ENCODE measurements around the gene KIAA0513.

Gene KIAA0513

DNA sequence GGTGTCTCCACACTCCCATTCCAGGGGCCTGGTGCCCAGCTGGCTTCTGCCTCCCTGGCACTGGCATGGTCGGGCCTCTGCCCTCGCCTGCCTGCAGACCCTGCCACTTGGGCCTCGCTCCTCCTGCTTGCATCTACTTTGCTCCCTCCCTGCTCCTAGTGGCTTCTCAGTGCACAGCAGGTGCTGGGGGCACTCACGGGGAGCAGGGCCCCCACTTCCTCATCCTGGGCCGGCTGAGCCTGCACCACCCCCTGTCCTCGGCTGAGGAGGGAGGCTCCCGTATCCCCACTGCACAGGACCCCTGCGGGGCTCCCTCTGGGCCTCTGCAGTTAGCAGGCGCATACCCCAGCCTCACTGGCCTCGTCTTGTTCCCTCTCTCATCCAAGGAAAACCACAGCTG lies 49.4 kb downstream of the KIAA0513 start:
- Mint-ChIP-seq H3K36me3 (ENCODE audit: insufficient read depth) (peaks cover 4% of the 10 kb centered on the region), H3K27ac (ENCODE audit: low read depth) (no peak overlapping the region), H3K4me3 (no peak overlapping the region), H3K9me3 (no peaks in the 10 kb centered on the region), H3K4me1 (no peaks in the 10 kb centered on the region), H3K27me3 (no peaks in the 10 kb centered on the region)
- DNase-seq (ENCODE audit: low spot score in 2 of 2) (no peak), ATAC-seq (replicated peaks; ENCODE audit: extremely low read depth, poor library complexity, severe bottlenecking) (no peak)

DNA sequence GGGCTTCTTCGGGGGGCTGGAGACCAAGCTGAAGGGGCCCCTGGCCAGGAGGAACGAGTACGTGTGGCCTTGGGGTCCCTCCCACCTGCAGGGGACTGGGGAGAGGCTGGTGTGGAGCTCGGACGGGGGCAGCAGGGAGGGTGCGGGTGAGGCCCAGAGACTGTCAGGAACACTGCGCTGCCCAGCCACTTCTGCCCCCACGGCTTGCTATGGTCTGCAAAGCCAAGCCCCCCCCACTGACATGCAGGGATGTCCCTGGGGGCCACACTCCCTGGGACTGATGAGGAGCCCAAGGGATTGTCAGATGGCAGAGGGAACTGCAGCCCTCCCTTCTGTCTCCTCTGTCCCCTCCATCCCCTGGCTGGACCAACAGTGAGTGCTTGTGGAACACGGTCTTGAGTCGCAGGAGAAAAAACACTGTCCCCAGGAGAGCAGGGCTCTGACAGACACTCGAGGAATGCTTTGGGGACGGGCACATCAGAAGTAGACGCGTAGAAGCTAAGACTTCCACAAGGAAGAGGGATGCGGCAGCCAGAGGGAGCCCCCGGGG lies 50.1 kb downstream of the KIAA0513 start:
- H3K36me3 Mint-ChIP-seq (ENCODE audit: insufficient read depth): peaks cover 4% of the 10 kb centered on the region
- no peaks in the 10 kb centered on the region for H3K4me1 Mint-ChIP-seq
- no peak overlapping the region for H3K27ac Mint-ChIP-seq (ENCODE audit: low read depth)
- no peaks in the 10 kb centered on the region for H3K27me3 Mint-ChIP-seq
- ATAC-seq (replicated peaks; ENCODE audit: extremely low read depth, poor library complexity, severe bottlenecking) (no peak), DNase-seq (ENCODE audit: low spot score in 2 of 2) (no peak)
- H3K9me3 Mint-ChIP-seq: no peaks in the 10 kb centered on the region
- no peak overlapping the region for H3K4me3 Mint-ChIP-seq

DNA sequence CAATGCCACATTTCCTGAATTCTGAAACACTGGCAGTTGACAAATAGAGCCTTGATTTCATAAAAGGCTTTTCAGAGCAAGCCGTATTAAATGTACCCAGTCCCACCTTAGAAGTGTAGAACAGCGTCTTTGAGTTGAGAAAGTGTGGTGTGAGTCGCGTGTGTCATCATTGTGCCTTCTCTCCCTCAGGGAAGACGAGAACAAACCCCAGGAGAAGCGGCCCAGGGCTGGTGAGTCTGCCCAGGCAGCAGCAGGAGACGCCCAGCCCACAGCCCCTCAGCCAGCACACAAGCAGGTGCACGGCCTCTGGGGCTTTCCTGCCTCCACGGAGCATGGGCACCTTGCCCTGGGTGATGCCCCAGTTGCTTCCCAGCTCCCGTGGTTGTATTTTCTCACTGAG lies 50.6 kb downstream of the KIAA0513 start:
- H3K9me3 Mint-ChIP-seq: no peaks in the 10 kb centered on the region
- no peak for ATAC-seq (replicated peaks; ENCODE audit: extremely low read depth, poor library complexity, severe bottlenecking)
- no peak for DNase-seq (ENCODE audit: low spot score in 2 of 2)
- H3K36me3 Mint-ChIP-seq (ENCODE audit: insufficient read depth): peaks cover 4% of the 10 kb centered on the region
- H3K27ac Mint-ChIP-seq (ENCODE audit: low read depth): no peak overlapping the region
- H3K27me3 Mint-ChIP-seq: no peaks in the 10 kb centered on the region
- no peaks in the 10 kb centered on the region for H3K4me1 Mint-ChIP-seq
- no peak overlapping the region for H3K4me3 Mint-ChIP-seq

DNA sequence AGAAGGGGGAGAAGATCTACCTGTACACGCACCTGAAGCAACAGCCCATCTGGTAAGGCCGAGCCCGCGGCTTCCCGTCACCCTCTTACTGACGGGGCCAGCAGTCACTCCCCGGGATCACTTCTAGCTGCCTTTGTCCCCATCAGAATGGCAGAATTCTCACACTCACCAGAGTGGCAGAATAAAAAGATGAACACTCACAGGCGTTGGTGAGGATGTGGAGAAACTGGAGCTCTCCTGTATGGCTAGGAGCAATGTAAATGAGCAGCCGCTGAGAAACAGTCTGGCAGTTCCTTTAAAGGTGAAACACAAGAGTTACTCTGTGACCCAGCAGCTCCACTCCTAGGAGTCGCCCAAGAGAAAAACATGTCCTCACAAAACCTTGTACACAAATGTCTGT lies 51.4 kb downstream of the KIAA0513 start:
- no peaks in the 10 kb centered on the region for H3K9me3 Mint-ChIP-seq
- DNase-seq (ENCODE audit: low spot score in 2 of 2): no peak
- H3K27ac Mint-ChIP-seq (ENCODE audit: low read depth): no peak overlapping the region
- peaks cover 5% of the 10 kb centered on the region for H3K36me3 Mint-ChIP-seq (ENCODE audit: insufficient read depth)
- H3K4me3 Mint-ChIP-seq: no peak overlapping the region
- ATAC-seq (replicated peaks; ENCODE audit: extremely low read depth, poor library complexity, severe bottlenecking): no peak
- H3K4me1 Mint-ChIP-seq: no peaks in the 10 kb centered on the region
- H3K27me3 Mint-ChIP-seq: no peaks in the 10 kb centered on the region

DNA sequence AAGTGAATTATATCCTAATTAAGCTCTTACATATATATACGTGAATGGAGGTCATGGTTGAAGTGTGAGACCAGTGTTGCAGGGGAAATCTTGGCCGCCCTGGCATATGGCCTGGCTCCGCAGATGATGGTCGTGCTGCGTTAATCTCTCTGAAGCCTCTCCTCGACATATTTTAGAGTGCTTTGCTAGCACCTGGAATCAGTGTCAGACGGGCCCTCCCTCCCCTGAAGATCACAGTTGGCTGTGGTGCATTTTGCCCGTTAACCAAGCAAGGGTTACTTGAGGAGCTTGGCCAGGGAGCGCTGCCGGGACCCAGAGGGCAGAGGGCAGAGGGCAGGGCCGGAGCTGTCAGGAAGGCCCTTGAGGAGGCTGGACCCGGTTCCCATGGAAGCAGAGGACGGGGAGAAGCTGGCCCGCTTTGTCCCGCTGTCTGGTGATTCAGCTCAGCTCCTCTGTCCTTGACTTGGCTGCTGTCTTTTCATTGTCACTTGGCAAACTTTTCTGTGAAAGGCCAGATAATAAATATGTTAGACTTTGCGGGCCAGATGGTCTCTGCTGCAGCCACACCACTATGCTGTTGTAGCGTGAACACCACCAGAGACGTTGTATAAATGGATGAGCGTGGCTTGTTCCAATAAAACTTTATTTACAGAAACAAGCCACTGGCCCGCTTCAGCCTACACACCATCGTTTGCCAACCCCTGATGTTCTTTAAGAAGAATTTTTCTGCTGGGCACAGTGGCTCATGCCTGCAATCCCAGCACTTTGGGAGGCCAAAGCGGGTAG lies 52.4 kb downstream of the KIAA0513 start:
- no peak for DNase-seq (ENCODE audit: low spot score in 2 of 2)
- Mint-ChIP-seq H3K36me3 (ENCODE audit: insufficient read depth) (peaks cover 5% of the 10 kb centered on the region), H3K4me3 (no peak overlapping the region), H3K9me3 (no peaks in the 10 kb centered on the region), H3K4me1 (no peaks in the 10 kb centered on the region), H3K27ac (ENCODE audit: low read depth) (no peak overlapping the region), H3K27me3 (no peaks in the 10 kb centered on the region)
- no peak for ATAC-seq (replicated peaks; ENCODE audit: extremely low read depth, poor library complexity, severe bottlenecking)

DNA sequence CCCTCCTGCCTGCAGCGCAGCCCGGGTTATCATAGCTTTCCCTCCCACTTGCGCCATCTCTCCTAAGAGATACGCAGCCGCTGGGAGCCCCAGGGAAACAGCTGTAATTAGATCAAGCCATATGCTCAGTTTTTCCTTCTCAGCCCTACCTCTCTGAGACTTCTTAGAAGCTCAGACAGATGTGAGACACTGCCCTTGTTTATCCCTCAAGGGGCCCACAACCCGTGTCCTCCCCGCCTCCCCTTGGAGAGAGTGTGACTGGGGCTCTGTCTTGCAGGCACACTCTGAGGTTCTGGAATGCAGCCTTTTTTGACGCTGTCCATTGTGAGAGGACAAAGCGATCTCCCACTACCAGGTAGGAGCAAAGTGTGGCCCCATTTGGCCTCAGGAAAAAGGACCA lies 53.4 kb downstream of the KIAA0513 start:
- ATAC-seq (replicated peaks; ENCODE audit: extremely low read depth, poor library complexity, severe bottlenecking): no peak
- Mint-ChIP-seq H3K36me3 (ENCODE audit: insufficient read depth) (peaks cover 5% of the 10 kb centered on the region), H3K27me3 (no peaks in the 10 kb centered on the region), H3K9me3 (no peaks in the 10 kb centered on the region), H3K4me1 (no peaks in the 10 kb centered on the region), H3K4me3 (no peak overlapping the region), H3K27ac (ENCODE audit: low read depth) (no peak overlapping the region)
- no peak for DNase-seq (ENCODE audit: low spot score in 2 of 2)

DNA sequence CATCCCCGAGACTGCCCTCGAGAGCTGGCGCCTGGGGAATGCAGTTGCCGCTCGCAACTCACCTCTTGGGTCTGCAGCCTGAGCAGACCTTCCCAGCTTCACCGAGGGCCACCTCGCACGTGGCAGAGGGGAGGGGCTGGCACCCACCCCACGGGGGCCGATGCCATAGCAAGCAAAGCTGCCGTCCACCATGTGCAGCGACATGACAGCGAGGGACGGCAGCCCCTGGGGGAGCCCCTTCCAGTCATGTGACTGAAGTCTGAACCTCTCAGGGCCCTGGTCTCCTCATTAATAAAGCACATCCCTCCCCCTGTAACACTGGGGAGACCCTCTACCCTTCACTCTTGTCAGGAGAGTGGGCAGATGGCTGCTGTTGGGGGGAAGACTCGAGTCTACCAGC lies 54.2 kb downstream of the KIAA0513 start:
- DNase-seq (ENCODE audit: low spot score in 2 of 2) (no peak), ATAC-seq (replicated peaks; ENCODE audit: extremely low read depth, poor library complexity, severe bottlenecking) (no peak)
- Mint-ChIP-seq H3K36me3 (ENCODE audit: insufficient read depth) (peaks cover 5% of the 10 kb centered on the region), H3K27me3 (no peaks in the 10 kb centered on the region), H3K4me1 (peaks cover 4% of the 10 kb centered on the region), H3K27ac (ENCODE audit: low read depth) (no peak overlapping the region), H3K9me3 (no peaks in the 10 kb centered on the region), H3K4me3 (no peak overlapping the region)

DNA sequence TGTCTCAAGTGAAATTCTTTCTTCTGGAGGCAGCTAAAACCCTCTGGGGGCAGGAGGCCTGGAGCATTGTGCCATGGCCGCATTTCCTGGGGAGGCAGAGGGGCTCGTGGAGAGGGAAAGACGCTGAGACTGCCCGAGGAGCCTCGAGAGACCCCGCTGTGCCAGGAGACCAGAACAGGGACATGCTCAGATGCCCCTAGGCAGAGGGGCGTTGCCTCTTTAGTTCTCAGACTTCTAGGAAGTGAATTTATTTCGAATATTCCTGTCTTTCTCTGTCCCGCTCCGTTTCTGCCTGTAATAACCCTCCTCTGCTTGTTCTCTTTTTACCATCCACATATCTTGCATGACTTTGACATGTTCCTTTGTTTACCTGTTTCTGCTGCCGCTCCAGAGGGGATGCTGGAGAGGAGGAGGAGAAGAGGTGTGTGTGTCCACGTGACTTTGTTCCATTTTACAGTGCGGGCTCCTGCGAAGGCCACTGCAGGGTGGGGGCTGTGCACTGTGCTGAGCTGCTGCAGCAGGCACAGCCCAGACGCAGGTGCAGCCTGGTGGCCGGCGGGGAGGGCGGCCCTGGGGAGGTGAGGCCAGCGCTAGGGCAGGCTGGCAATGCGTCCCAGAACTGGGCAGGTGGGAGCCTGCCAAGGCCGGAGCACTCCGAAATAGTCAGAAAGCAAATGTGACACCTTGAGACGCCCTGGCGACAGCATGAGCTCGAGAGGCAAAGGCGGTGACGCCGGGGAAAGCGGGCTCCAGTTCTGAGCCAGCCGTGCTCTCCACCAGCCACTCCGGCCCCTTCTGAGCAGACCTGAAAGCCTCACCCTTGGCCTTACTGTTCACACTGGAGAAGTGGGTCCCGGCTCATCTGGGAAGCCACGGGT lies 54.8 kb downstream of the KIAA0513 start:
- Mint-ChIP-seq H3K27me3 (no peaks in the 10 kb centered on the region), H3K9me3 (no peaks in the 10 kb centered on the region), H3K27ac (ENCODE audit: low read depth) (no peak overlapping the region), H3K4me1 (peaks cover 9% of the 10 kb centered on the region), H3K36me3 (ENCODE audit: insufficient read depth) (peaks cover 5% of the 10 kb centered on the region), H3K4me3 (no peak overlapping the region)
- ATAC-seq (replicated peaks; ENCODE audit: extremely low read depth, poor library complexity, severe bottlenecking) (no peak), DNase-seq (ENCODE audit: low spot score in 2 of 2) (no peak)

DNA sequence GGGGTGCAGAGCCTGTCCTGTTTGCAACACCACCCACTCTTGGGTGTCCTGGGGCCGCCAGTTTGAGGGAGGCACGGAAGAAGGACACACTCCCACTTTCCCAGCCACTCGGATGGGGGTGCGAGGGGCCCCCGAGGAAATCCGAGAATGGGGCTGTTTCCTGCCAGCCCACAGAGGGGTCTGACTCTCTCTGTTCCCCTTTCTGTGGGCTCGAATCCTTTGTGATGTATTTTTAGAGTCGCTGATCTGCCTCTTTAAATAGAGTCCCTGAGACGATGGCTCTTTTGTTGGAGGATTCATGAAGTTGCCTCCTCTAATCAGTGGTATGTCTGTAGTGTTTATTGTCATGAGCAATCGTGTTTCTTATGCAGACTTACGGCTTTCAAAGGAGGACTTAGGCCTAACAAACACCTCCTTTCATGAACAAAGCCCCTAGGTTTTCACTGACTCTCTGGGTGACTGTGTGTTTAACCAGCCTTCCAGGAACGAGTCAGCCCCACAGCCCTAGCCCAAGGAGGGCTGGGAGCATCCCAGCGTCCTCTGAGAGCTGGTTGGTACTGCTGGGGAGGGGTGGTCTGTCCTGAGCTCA lies 55.5 kb downstream of the KIAA0513 start:
- Mint-ChIP-seq H3K27ac (ENCODE audit: low read depth) (peak overlapping the region; percentile 10), H3K9me3 (no peaks in the 10 kb centered on the region), H3K36me3 (ENCODE audit: insufficient read depth) (peaks cover 5% of the 10 kb centered on the region), H3K4me1 (peaks cover 9% of the 10 kb centered on the region), H3K4me3 (no peak overlapping the region), H3K27me3 (no peaks in the 10 kb centered on the region)
- ATAC-seq (replicated peaks; ENCODE audit: extremely low read depth, poor library complexity, severe bottlenecking): no peak
- no peak for DNase-seq (ENCODE audit: low spot score in 2 of 2)

DNA sequence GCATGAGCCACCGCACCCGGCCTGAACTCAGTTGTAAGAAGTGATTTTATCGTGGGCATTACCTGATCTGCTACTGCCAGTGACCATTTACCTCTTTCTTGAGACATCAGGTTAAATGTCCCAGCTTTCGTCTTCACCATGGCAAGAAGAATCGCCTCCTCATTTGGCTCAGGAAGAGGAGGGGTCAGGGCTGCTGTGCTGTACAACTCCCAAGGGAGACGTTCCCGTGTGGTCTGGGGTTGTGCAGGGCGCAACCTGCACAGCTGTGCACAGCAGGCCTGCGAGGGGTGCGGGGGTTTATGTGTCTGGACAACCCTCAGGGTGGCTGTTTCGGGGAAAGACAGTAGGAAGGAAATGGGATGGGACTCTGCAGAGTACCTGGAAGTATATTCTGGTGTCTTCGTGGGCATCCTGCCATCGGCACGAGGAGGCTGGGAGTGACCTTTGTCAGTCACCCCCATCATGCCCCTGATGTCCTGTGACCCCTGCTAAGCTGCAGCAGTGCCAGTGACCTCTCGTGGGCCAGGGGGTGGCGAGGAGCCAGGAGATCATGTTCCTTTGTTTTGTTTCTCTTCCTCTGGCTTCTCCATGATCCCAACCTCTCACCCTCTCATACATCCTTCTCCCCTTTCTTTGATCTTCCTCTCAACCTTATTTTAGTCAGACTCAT lies 57.4 kb downstream of the KIAA0513 start:
- H3K27ac Mint-ChIP-seq (ENCODE audit: low read depth): no peak overlapping the region
- no peak overlapping the region for H3K4me3 Mint-ChIP-seq
- H3K27me3 Mint-ChIP-seq: no peaks in the 10 kb centered on the region
- no peak for ATAC-seq (replicated peaks; ENCODE audit: extremely low read depth, poor library complexity, severe bottlenecking)
- H3K9me3 Mint-ChIP-seq: no peaks in the 10 kb centered on the region
- H3K36me3 Mint-ChIP-seq (ENCODE audit: insufficient read depth): peaks cover 4% of the 10 kb centered on the region
- peaks cover 12% of the 10 kb centered on the region for H3K4me1 Mint-ChIP-seq
- no peak for DNase-seq (ENCODE audit: low spot score in 2 of 2)

DNA sequence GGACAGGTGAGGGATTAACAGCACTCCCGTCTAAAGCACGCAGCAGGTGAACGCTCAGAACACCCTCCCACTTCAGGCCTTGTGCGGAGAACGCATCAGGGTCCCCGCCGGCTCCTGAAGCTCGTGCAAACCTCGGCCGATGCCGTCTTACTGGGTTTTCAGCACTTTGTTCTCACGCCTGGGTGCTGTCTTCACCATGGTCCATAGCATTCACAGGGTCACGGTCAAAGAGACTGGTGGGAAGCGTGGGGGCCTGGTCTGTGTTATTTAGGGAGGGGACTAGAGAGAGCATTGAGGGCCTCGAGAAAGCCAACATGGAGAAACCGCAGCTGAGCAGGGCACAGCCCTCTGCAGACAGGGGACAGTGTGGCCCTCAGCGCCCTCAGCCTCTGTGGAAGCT lies 58.1 kb downstream of the KIAA0513 start:
- peaks cover 4% of the 10 kb centered on the region for H3K36me3 Mint-ChIP-seq (ENCODE audit: insufficient read depth)
- ATAC-seq (replicated peaks; ENCODE audit: extremely low read depth, poor library complexity, severe bottlenecking) (no peak), DNase-seq (ENCODE audit: low spot score in 2 of 2) (no peak)
- H3K4me1 Mint-ChIP-seq: peaks cover 14% of the 10 kb centered on the region
- H3K27ac Mint-ChIP-seq (ENCODE audit: low read depth): no peak overlapping the region
- H3K9me3 Mint-ChIP-seq: no peaks in the 10 kb centered on the region
- H3K27me3 Mint-ChIP-seq: no peaks in the 10 kb centered on the region
- H3K4me3 Mint-ChIP-seq: no peak overlapping the region

All from central memory CD8-positive, alpha-beta T cell (primary cell).